ENCODE data around the gene GRM8. TPM values are rescaled to one million over a fixed set of nuclear protein-coding genes. Genes with fewer than 3 reads are reported as not detected.

GRM8 gene
- total RNA-seq, 1 donor from 2014 or later = 8.1 TPM

DNA sequence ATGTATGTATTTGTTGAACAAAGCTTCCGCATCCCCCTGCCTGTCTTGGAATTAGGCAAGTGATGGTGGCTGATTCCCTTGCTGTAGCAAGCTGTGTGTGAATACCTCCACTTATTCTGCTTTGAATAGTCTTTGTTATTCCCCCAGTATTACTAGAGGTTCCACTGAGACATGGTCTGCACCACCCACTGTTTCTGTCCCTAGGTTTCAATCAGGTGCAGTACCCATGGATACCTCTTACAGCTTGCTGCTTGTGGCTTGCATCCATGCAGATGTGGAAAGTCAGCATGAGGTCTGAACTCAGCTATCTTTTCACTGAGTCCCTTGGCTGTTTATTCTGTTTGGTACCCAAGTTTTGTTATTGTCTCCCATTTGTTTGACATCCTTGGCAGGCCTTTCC is 447.4 kb downstream of the GRM8 start:
- H3K4me3 Mint-ChIP-seq = no peak overlapping the region
- no peaks in the 10 kb centered on the region for H3K9me3 Mint-ChIP-seq
- no peak overlapping the region for H3K27ac Mint-ChIP-seq
- DNase-seq (ENCODE audit: extremely low spot score, unreplicated experiment) = no peak
- H3K4me1 Mint-ChIP-seq (ENCODE audit: unreplicated experiment) = no peaks in the 10 kb centered on the region
- TF ChIP-seq, protein P1, sequence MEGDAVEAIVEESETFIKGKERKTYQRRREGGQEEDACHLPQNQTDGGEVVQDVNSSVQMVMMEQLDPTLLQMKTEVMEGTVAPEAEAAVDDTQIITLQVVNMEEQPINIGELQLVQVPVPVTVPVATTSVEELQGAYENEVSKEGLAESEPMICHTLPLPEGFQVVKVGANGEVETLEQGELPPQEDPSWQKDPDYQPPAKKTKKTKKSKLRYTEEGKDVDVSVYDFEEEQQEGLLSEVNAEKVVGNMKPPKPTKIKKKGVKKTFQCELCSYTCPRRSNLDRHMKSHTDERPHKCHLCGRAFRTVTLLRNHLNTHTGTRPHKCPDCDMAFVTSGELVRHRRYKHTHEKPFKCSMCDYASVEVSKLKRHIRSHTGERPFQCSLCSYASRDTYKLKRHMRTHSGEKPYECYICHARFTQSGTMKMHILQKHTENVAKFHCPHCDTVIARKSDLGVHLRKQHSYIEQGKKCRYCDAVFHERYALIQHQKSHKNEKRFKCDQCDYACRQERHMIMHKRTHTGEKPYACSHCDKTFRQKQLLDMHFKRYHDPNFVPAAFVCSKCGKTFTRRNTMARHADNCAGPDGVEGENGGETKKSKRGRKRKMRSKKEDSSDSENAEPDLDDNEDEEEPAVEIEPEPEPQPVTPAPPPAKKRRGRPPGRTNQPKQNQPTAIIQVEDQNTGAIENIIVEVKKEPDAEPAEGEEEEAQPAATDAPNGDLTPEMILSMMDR (conservative IDR thresholded peaks at IDR 0.05) = no peak
- peaks cover 3% of the 10 kb centered on the region for H3K27me3 Mint-ChIP-seq
- no peaks in the 10 kb centered on the region for H3K36me3 Mint-ChIP-seq

DNA sequence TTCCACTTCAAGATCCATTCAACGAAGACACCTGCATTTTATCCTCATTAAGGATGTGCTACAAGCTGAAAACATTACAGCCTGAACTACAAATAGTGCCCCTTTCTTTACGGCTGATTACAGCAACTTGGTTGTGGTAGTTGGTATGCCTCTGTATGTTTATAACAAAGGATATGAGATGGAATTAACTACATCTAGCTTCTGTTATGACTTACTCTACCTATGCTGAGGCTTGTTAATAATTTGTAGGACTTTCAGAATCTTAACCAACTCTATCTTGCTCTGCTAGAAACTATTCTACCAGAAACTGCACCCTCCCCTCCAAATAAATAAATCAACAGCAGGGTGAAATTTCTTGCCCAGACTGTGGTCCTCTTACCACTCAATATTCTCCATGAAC is 448.1 kb downstream of the GRM8 start:
- Mint-ChIP-seq H3K4me3 (no peak overlapping the region), H3K36me3 (no peaks in the 10 kb centered on the region), H3K4me1 (ENCODE audit: unreplicated experiment) (no peaks in the 10 kb centered on the region), H3K27ac (no peak overlapping the region), H3K27me3 (peaks cover 3% of the 10 kb centered on the region), H3K9me3 (no peaks in the 10 kb centered on the region)
- TF ChIP-seq, protein P1 (conservative IDR thresholded peaks at IDR 0.05) = no peak
- no peak for DNase-seq (ENCODE audit: extremely low spot score, unreplicated experiment)

DNA sequence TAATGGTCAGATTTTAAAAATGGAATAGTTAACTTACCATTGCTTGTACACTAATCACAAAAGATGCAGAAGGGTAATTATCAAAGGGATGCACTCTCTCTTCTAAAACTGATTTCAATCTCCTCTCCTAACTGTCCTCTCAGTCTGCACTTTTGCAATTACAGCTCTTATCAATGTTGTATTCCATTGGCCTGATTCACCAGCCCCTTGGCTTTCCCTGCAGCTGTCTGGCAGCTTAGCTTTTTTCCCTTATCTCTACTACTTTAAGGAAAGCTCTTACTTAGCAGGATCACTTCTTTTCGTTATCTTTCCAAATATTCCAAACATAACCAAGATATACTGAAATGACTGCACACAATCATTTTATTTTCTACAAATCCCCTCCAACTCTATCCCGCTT is 448.8 kb downstream of the GRM8 start:
- H3K4me1 Mint-ChIP-seq (ENCODE audit: unreplicated experiment) = no peaks in the 10 kb centered on the region
- H3K4me3 Mint-ChIP-seq = no peak overlapping the region
- no peaks in the 10 kb centered on the region for H3K36me3 Mint-ChIP-seq
- DNase-seq (ENCODE audit: extremely low spot score, unreplicated experiment) = no peak
- H3K9me3 Mint-ChIP-seq = no peaks in the 10 kb centered on the region
- no peak overlapping the region for H3K27ac Mint-ChIP-seq
- no peaks in the 10 kb centered on the region for H3K27me3 Mint-ChIP-seq
- TF ChIP-seq, protein P1 (conservative IDR thresholded peaks at IDR 0.05) = no peak

DNA sequence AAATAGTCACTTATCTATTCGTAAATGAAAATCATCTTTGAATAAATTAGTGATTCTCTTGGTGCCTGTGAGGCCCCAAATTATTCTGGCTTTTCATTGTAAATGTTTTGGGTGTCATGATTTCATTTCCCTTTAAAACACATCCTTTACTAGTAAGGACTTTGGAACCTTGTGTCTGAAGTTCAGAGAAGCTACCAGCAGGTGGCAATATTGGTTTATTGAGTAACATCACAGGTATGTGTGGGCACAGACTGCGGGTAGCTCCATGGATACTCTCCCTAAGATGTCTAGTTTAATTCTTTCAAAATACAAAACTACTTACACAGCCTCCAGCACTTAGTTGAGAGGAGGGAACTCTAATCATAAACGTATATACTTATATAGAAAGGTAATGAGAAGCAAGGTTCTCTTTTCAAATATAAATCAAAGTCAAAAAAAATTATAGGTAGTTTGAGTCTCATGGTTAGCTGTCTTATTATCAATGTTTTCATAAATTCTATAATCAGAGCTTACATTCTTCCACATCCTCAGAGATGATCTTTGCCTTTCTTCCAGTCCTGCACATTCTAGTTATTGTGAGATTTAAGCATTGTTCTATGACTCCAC is 449.6 kb downstream of the GRM8 start:
- TF ChIP-seq, protein P1 (conservative IDR thresholded peaks at IDR 0.05) = peak; percentile 86

DNA sequence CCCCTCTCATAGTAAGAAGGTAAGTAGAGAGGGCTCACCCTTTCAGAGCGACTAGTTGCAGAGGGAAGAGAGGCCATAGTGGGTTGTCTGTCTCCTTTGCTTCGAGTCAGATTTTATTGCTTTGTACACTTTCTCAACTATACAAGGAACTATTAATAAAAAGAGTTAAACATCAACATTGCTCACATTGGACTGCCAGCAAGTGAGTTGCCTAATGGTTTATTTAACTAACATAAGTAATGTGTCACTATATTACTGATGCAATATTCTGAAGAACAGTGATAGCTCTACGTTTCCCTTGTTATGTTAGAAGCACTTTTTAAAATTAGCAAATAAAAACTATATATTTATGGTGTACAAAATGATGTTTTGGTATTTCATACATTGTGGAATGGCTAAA is 451.0 kb downstream of the GRM8 start:
- TF ChIP-seq, protein P1 (conservative IDR thresholded peaks at IDR 0.05) = no peak
- H3K4me3 Mint-ChIP-seq = no peak overlapping the region

More for the DNA sequence above, 449.6 kb downstream of the GRM8 start:
- H3K27ac Mint-ChIP-seq = no peak overlapping the region
- H3K36me3 Mint-ChIP-seq = no peaks in the 10 kb centered on the region
- no peaks in the 10 kb centered on the region for H3K27me3 Mint-ChIP-seq
- no peak for DNase-seq (ENCODE audit: extremely low spot score, unreplicated experiment)
- H3K4me3 Mint-ChIP-seq = no peak overlapping the region
- H3K4me1 Mint-ChIP-seq (ENCODE audit: unreplicated experiment) = no peaks in the 10 kb centered on the region
- no peaks in the 10 kb centered on the region for H3K9me3 Mint-ChIP-seq

DNA sequence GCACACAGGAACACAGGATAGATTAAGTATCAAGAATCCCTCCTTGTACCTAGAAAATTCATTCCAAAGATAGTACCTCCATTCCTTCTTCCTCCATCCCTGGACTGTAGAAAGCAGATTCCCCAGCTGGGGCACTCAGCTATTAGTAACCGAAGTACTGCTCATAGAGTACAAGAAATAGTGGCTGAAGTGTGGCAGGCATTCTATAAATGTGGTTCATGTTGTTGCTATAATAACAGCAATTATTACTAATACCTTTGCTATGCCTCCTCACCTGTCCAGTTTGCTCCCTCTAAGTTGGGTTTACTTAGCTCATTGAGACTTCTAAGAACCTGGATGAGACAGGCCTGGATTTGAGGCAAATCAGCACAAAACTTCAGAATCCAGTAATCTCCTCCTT is 453.2 kb downstream of the GRM8 start:
- TF ChIP-seq, protein P1 (conservative IDR thresholded peaks at IDR 0.05) = no peak
- no peak overlapping the region for H3K27ac Mint-ChIP-seq
- no peaks in the 10 kb centered on the region for H3K4me1 Mint-ChIP-seq (ENCODE audit: unreplicated experiment)
- H3K36me3 Mint-ChIP-seq = no peaks in the 10 kb centered on the region
- no peaks in the 10 kb centered on the region for H3K27me3 Mint-ChIP-seq
- no peak for DNase-seq (ENCODE audit: extremely low spot score, unreplicated experiment)
- no peaks in the 10 kb centered on the region for H3K9me3 Mint-ChIP-seq
- H3K4me3 Mint-ChIP-seq = no peak overlapping the region

More for the DNA sequence above, 451.0 kb downstream of the GRM8 start:
- no peak overlapping the region for H3K27ac Mint-ChIP-seq
- H3K27me3 Mint-ChIP-seq = no peaks in the 10 kb centered on the region
- no peak for DNase-seq (ENCODE audit: extremely low spot score, unreplicated experiment)
- no peaks in the 10 kb centered on the region for H3K36me3 Mint-ChIP-seq
- H3K4me1 Mint-ChIP-seq (ENCODE audit: unreplicated experiment) = no peaks in the 10 kb centered on the region
- H3K9me3 Mint-ChIP-seq = no peaks in the 10 kb centered on the region
